ENCODE results near the gene JADE2.
"Not testable (repeated sequence)": the region's sequence is repeated elsewhere in the genome, so short reads cannot be mapped to it uniquely, and the experiment has no call there.

Gene JADE2

GRCh38 chr5:134533115-134533815, 7.8 kb downstream of the JADE2 start:
- no peak for DNase-seq

DNA sequence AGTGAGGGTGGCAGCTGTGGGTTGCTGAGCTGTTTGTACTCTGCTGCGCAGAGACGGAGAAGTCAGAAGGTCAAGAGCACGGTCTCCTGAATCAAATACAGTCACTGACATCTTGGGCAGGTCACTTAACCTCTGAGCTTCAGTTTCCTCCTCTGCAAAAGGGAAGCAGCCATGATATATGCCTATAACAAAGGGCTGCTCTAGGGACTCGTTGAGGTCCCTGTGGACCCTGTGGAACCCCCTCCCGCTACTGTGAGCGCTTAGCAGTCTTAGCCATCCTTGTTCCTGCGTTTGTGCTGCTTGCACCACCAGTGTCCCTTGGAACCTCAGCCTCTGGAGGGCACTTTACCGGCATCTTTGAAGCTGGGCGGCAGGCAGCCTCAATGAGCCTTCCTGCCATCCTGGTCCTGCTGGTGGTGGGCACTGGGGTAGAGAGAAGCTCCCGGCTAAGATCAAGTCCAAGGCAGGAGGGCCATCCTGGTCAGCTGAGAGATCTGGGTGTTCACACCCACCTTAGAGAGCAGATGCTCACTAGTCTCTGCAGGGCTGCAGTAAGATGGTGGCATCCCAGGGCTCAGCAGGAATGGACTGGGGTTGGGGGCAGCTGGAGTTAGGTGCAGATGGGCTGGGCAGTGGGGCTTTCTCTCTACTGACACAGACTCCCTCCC, 8.7 kb downstream of the JADE2 start:
- DNase-seq: no peak

DNA sequence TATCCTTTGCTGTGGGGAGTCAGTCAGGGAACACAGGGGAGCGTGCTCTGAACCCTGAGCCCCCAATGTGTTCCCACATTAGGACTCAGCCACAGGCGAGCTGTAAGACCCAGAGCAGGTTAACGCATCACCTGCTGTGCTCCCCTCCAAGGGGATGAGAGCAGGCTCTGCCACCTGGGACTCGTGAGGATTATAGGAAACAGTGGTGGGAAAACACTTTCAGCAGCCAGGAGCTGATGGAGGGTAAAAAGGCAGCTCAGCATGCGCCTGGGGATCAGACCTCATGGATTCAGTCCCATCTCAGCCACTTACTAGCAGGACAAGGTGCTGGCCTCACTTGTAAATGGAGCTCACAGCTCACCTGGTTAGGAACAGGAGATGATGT, 9.2 kb downstream of the JADE2 start:
- no peak for DNase-seq

DNA sequence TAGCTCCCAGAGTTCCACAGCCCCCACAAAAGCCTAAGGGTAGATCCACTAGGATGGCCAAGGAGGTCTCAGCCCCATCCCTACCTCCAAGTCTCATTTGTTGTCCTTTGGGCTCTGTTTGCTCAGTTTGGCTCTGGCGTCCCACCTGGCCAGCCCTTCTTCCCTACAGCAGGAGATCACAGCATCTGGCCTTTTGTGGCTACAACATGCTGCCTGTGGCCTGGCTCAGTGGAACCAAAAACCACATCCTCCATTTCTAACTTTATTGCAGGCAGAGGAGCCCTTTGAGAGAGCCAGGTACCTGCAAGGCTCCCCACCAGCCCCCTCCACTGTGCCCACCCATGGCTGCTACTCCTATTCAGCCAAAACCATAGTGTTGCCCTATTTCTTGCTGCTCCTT, 11.4 kb downstream of the JADE2 start:
- no peak for DNase-seq

DNA sequence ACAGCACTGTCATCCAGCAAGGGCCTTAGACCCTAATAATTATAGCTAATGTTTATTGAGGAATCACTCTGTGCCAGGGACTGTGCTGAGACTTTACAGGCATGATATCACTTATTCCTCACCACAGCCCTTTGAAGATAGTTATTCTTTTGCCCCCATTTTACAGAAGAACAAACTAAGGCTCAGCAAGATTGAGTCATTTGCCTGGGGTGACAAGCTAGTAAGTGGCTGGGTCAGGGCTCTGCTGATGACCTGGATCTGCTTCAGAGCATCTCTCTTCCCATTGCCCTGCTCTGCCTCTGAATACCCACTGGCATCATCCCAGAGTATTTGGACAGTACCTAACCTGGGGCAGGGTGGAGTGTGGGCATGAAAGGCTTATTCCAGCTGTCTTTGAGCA, 11.8 kb downstream of the JADE2 start:
- DNase-seq: no peak

DNA sequence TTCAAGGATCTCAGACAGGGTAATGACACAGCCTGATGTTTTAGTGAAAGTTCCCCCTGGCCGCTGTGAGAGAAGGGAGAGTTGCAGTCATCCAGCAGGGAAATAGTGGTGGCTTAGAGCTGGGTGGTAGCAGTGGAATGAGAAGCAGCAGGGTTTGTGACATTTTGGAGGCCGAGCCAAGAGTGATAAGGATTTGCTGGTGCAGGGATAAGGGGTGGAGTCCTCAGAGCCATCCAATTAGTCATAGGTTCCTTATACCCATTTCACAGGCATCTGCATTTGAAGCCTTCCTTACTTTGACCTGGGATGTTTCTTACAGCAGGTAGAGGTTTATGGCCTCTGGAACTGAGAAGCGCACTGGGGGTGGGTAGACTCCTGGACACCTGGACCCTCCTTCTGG, 12.8 kb downstream of the JADE2 start:
- no peak for DNase-seq

GRCh38 chr5:134539732-134540131, 14.3 kb downstream of the JADE2 start:
- no peak for DNase-seq

DNA sequence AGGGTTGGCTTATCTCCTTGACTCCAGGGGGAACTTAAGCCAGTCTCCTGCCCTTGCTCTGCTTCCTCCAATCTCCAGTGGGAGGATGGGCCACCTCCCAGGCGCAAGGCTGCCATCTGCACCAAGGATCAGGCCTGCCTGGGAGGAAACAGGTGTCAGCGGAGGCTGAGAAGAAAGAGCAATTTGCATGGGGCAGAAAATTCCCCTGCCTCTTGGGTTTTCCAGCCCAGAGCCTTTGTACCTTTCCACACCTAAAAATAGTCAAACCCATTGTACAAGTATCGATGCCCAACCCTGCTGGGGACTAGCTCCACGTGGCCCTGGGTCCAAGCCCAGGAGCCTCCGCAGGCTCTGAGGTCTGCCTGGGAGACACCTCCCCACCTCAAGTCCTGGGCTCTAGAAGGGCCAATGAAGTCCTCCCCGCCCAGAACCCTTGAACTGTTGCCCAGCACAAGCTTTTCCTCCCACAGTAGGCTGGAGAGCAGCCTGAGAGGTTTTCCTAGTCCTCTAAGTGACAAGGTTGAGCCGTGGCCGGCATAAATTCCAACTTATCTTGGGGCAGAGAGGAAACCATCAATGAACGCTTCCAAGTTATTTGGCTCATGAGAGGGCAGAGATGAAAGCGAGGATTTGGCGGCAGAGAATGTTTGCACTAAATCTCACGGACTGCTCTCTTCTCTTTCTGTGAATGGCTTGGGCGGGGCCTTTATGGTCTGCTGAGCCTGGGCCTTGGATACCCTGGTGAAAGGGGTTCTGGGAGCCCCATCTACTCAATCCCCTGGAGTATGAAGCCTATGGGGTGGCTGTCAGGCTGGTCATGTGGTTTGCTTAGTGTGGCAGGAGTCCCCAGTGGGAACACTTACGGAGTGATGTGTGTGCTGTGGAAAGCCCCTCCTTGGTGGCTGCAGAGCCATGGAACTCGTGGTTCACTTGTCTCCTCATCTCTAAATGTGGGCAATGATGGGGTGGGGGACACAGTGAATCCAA, 15.6 kb downstream of the JADE2 start:
- no peak for DNase-seq

DNA sequence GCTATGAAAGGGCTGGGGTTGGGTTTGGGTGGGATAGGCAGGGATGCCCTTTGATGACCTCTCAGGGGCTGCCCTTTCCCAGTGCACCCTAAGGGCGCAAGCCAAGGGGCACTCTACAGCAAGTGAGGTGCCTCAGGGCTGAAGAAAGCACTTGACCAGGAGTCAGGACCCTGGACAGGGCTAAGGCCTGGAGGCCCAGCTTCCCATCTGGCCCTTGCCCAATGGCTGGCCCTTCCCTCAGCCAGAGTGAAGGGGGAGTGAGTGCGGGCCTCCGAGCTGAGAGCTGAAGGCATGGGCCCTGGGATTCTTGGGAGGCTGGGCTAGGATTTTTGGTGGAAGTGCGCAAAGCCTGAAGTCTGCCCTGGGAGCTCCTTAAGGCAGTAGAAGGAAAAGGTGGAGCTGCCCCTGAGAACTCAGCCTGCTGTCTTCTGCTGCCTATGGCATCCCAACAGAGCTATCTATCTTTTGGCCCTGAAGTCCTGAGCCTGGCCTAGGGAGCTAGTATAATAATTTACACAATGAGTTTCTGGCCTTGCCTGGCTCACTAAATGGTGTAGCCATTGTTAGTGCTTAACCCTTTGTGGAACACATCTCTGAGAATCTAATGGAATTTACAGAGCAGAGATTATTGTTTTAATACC, 16.4 kb downstream of the JADE2 start:
- DNase-seq: no peak

DNA sequence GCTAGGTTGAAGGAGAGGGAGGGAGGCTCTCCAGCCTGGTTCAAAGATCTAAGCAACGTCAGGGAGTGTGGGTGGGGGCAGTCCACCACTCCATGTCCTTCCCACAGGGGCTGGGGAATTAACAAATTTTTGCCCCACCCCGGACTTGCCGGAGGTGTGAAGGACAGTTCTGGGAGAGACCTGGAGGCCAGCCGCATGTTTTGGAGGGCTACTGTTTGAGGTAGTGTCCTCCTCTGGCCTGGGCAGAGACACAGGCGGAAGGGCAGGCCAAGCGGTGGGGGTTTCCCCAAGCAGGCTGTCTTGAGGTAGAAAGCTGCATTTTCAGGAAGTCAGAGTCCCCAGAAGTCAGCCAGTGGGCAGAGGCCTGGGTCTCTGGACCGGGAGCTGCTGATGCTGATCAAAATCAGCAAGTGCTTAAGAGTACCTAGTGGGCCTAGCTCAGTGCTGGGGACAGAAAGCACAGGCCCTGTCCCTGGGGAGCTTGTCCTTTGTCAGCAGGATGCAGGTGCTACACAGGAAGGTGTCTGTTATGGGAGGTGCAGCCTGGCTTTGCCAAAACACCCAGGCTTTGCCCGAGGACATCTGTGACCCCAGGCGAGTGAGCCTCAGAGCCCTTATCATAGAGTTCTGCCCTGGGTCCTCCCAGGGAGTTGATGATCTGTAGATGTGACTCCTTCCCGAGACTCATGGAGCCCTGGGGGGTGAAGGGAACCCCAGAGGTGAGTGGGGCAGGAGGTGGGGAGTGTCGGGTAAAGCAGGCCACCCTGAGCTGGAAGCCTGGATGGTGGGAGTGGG, 18.5 kb downstream of the JADE2 start:
- DNase-seq: no peak

- DNase-seq: no peak
These were observed 19.8 kb downstream of the JADE2 start for GRCh38 chr5:134545070-134545868.

DNA sequence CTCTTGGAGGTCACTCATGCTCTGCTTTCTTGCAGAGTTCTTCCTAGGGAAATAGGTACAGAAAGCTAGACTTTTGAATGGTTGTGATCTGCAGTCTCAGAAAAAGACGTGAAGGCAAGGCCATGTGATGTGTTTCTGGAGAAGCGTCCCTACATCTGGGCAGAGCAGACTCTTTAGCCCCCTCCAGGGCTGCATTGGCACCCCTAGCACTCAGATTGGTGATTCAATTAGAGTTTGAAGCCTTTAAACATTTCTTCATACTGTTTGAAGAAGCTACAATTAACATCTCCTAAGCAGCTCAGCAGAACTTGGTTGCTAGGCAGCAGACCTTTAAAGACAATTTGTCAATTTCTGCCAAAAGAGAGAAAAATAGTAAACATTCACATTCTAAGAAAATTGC, 21.6 kb downstream of the JADE2 start:
- no peak for DNase-seq

- no peak for DNase-seq
These were observed 22.1 kb downstream of the JADE2 start for GRCh38 chr5:134547579-134547978.

GRCh38 chr5:134547999-134548658, 22.7 kb downstream of the JADE2 start:
- DNase-seq: no peak

- no peak for DNase-seq
These were observed 24.2 kb downstream of the JADE2 start for GRCh38 chr5:134549714-134550113.

DNA sequence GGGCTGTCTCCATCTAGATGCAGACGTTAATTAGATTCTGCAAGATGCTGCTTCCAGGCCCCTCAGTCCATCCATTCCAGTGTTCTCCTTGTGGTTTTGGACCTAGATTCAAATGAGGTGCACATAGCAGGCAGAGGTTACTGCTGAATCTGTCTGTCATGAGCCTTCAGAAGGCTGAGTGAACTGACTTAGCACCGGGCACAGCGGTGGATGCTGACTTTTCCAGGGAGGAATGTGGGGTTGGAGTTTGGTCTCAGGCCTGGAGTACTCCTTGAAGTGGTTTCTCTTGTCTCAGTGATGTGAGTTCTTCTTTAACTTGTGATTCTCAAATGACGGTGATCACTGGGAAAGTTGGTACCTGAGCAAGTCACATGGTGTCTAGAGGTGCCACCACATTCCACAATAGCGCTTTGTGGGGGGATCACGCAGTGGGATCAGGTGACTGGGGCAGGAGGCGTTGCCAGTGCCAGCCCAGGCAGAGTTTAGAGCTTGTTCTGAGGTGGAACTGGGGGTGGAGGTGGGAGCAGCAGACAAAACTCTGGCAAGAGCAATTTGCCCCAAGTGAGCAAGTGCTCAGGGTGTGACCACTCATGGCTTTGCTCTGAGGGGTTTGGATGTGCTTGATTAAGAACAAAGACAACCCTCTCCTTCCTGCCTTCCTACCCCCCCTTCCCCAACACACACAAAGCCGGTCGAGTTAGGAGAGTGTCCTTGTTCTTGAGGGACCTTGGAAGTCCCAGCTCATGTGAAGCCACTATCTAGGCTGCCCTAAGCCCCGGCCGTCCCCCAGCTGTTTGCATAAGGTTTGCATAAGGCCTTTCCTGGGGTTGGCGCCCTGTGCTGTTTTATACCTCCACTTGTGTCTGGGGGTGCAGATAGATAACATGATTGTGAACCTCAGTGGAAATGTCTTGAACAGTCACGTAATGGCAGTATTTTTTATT, 25.1 kb downstream of the JADE2 start:
- no peak for DNase-seq

- no peak for DNase-seq
These were observed 26.4 kb downstream of the JADE2 start for GRCh38 chr5:134551901-134552300.

- no peak for DNase-seq
These were observed 26.8 kb downstream of the JADE2 start for GRCh38 chr5:134552301-134552700.

DNA sequence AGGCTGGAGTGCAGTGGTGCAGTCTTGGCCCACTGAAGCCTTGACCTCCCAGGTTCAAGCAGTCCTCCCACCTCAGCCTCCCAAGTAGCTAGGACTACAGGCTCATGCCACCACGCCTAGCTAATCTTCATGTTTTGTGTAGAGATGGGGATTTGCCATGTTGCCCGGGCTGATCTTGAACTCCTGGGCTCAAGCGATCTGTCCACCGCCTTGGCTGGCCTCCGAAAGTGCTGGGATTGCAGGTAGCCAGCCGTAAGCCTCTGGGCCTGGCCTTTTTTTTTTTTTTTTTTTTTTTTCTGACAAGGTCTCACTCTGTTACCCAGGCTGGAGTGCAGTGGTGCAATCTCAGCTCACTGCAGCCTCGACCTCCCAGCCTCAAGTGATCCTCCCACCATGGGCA, 27.2 kb downstream of the JADE2 start:
- not testable (repeated sequence) for DNase-seq

DNA sequence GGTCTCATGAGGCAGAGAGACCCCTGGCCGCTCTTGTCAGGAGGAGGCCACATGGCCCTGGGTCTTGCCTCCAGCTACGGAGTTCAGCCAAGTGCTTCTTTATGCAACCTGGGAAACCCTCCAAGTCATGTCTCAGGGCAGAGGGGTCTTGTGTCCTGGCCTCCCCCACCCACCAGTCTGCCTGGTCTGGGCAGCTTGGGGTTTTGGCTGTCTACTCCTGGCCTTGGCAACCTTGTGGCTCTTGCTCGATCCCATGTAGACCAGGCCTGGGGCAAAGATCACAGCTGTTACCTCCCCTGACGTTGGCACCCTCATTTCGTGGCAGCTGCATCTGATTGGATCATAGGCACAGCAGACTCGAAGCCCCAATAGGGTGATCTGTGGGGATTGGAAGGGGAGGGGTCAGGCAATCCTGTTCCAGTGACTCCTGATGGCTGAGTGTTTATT, 28.4 kb downstream of the JADE2 start:
- no peak for DNase-seq

Measured in activated CD8-positive, alpha-beta memory T cell treated with anti-CD3 and anti-CD28 coated beads, Interleukin-2, amount 50 U/mL, for 4 hours (primary cell).